ENCODE results near the gene TMPRSS9.

Gene TMPRSS9

GRCh38 chr19:2338055-2338615 lies 21.9 kb upstream of the TMPRSS9 start:
- H3K27me3 ChIP-seq (ENCODE audit: control insufficient read depth, insufficient read depth, low read length) = no peaks in the 10 kb centered on the region
- H3K4me3 ChIP-seq (ENCODE audit: low read depth, low read length) = no peak overlapping the region
- H3K4me1 ChIP-seq (ENCODE audit: control insufficient read depth, insufficient read depth, low read length) = no peaks in the 10 kb centered on the region
- H3K36me3 ChIP-seq (ENCODE audit: control insufficient read depth, insufficient read depth, low read length) = peaks cover 37% of the 10 kb centered on the region
- H3K9ac ChIP-seq (ENCODE audit: low read depth, low read length) = no peak overlapping the region
- no peaks in the 10 kb centered on the region for H3K9me3 ChIP-seq (ENCODE audit: control insufficient read depth, insufficient read depth, low read length)

GRCh38 chr19:2338751-2339643 lies 21.1 kb upstream of the TMPRSS9 start:
- H3K4me1 ChIP-seq (ENCODE audit: control insufficient read depth, insufficient read depth, low read length) = no peaks in the 10 kb centered on the region

GRCh38 chr19:2339644-2340310 lies 20.3 kb upstream of the TMPRSS9 start:
- Histone ChIP-seq H3K4me1 (ENCODE audit: control insufficient read depth, insufficient read depth, low read length) (no peaks in the 10 kb centered on the region), H3K9me3 (ENCODE audit: control insufficient read depth, insufficient read depth, low read length) (no peaks in the 10 kb centered on the region), H3K4me3 (ENCODE audit: low read depth, low read length) (no peak overlapping the region), H3K36me3 (ENCODE audit: control insufficient read depth, insufficient read depth, low read length) (peaks cover 42% of the 10 kb centered on the region), H3K9ac (ENCODE audit: low read depth, low read length) (no peak overlapping the region), H3K27me3 (ENCODE audit: control insufficient read depth, insufficient read depth, low read length) (no peaks in the 10 kb centered on the region)

More at GRCh38 chr19:2338751-2339643, 21.1 kb upstream of the TMPRSS9 start:
- Histone ChIP-seq H3K9ac (ENCODE audit: low read depth, low read length) (no peak overlapping the region), H3K9me3 (ENCODE audit: control insufficient read depth, insufficient read depth, low read length) (no peaks in the 10 kb centered on the region), H3K27me3 (ENCODE audit: control insufficient read depth, insufficient read depth, low read length) (no peaks in the 10 kb centered on the region), H3K4me3 (ENCODE audit: low read depth, low read length) (no peak overlapping the region), H3K36me3 (ENCODE audit: control insufficient read depth, insufficient read depth, low read length) (peaks cover 37% of the 10 kb centered on the region)

- Histone ChIP-seq H3K9me3 (ENCODE audit: control insufficient read depth, insufficient read depth, low read length) (no peaks in the 10 kb centered on the region), H3K9ac (ENCODE audit: low read depth, low read length) (no peak overlapping the region), H3K4me1 (ENCODE audit: control insufficient read depth, insufficient read depth, low read length) (no peaks in the 10 kb centered on the region), H3K27me3 (ENCODE audit: control insufficient read depth, insufficient read depth, low read length) (no peaks in the 10 kb centered on the region), H3K4me3 (ENCODE audit: low read depth, low read length) (no peak overlapping the region), H3K36me3 (ENCODE audit: control insufficient read depth, insufficient read depth, low read length) (peaks cover 47% of the 10 kb centered on the region)
Observed at GRCh38 chr19:2340496-2341243, 19.4 kb upstream of the TMPRSS9 start.

GRCh38 chr19:2341244-2341751 lies 18.8 kb upstream of the TMPRSS9 start:
- Histone ChIP-seq H3K9ac (ENCODE audit: low read depth, low read length) (no peak overlapping the region), H3K4me1 (ENCODE audit: control insufficient read depth, insufficient read depth, low read length) (no peaks in the 10 kb centered on the region), H3K4me3 (ENCODE audit: low read depth, low read length) (no peak overlapping the region), H3K9me3 (ENCODE audit: control insufficient read depth, insufficient read depth, low read length) (no peaks in the 10 kb centered on the region), H3K27me3 (ENCODE audit: control insufficient read depth, insufficient read depth, low read length) (no peaks in the 10 kb centered on the region), H3K36me3 (ENCODE audit: control insufficient read depth, insufficient read depth, low read length) (peaks cover 49% of the 10 kb centered on the region)

- no peak overlapping the region for H3K9ac ChIP-seq (ENCODE audit: low read depth, low read length)
- H3K36me3 ChIP-seq (ENCODE audit: control insufficient read depth, insufficient read depth, low read length) = peaks cover 49% of the 10 kb centered on the region
- H3K4me3 ChIP-seq (ENCODE audit: low read depth, low read length) = no peak overlapping the region
- no peaks in the 10 kb centered on the region for H3K9me3 ChIP-seq (ENCODE audit: control insufficient read depth, insufficient read depth, low read length)
- H3K4me1 ChIP-seq (ENCODE audit: control insufficient read depth, insufficient read depth, low read length) = no peaks in the 10 kb centered on the region
- H3K27me3 ChIP-seq (ENCODE audit: control insufficient read depth, insufficient read depth, low read length) = no peaks in the 10 kb centered on the region
Observed at GRCh38 chr19:2341982-2342381, 18.1 kb upstream of the TMPRSS9 start.

GRCh38 chr19:2342656-2343288 lies 17.3 kb upstream of the TMPRSS9 start:
- Histone ChIP-seq H3K9ac (ENCODE audit: low read depth, low read length) (peak overlapping the region; percentile 24), H3K4me1 (ENCODE audit: control insufficient read depth, insufficient read depth, low read length) (no peaks in the 10 kb centered on the region), H3K9me3 (ENCODE audit: control insufficient read depth, insufficient read depth, low read length) (no peaks in the 10 kb centered on the region), H3K36me3 (ENCODE audit: control insufficient read depth, insufficient read depth, low read length) (peaks cover 49% of the 10 kb centered on the region), H3K27me3 (ENCODE audit: control insufficient read depth, insufficient read depth, low read length) (no peaks in the 10 kb centered on the region), H3K4me3 (ENCODE audit: low read depth, low read length) (no peak overlapping the region)

GRCh38 chr19:2343289-2343982 lies 16.6 kb upstream of the TMPRSS9 start:
- no peaks in the 10 kb centered on the region for H3K4me1 ChIP-seq (ENCODE audit: control insufficient read depth, insufficient read depth, low read length)
- H3K9me3 ChIP-seq (ENCODE audit: control insufficient read depth, insufficient read depth, low read length) = no peaks in the 10 kb centered on the region
- peak overlapping the region; percentile 24 for H3K9ac ChIP-seq (ENCODE audit: low read depth, low read length)
- H3K27me3 ChIP-seq (ENCODE audit: control insufficient read depth, insufficient read depth, low read length) = no peaks in the 10 kb centered on the region
- H3K4me3 ChIP-seq (ENCODE audit: low read depth, low read length) = no peak overlapping the region
- peaks cover 42% of the 10 kb centered on the region for H3K36me3 ChIP-seq (ENCODE audit: control insufficient read depth, insufficient read depth, low read length)

- H3K9ac ChIP-seq (ENCODE audit: low read depth, low read length) = no peak overlapping the region
Observed at GRCh38 chr19:2344381-2344870, 15.6 kb upstream of the TMPRSS9 start.

GRCh38 chr19:2345076-2345475 lies 15.0 kb upstream of the TMPRSS9 start:
- Histone ChIP-seq H3K9ac (ENCODE audit: low read depth, low read length) (no peak overlapping the region), H3K9me3 (ENCODE audit: control insufficient read depth, insufficient read depth, low read length) (no peaks in the 10 kb centered on the region), H3K4me3 (ENCODE audit: low read depth, low read length) (no peak overlapping the region), H3K27me3 (ENCODE audit: control insufficient read depth, insufficient read depth, low read length) (no peaks in the 10 kb centered on the region), H3K4me1 (ENCODE audit: control insufficient read depth, insufficient read depth, low read length) (no peaks in the 10 kb centered on the region), H3K36me3 (ENCODE audit: control insufficient read depth, insufficient read depth, low read length) (peaks cover 32% of the 10 kb centered on the region)

More at GRCh38 chr19:2344381-2344870, 15.6 kb upstream of the TMPRSS9 start:
- H3K4me1 ChIP-seq (ENCODE audit: control insufficient read depth, insufficient read depth, low read length) = no peaks in the 10 kb centered on the region
- peaks cover 37% of the 10 kb centered on the region for H3K36me3 ChIP-seq (ENCODE audit: control insufficient read depth, insufficient read depth, low read length)
- no peaks in the 10 kb centered on the region for H3K27me3 ChIP-seq (ENCODE audit: control insufficient read depth, insufficient read depth, low read length)
- H3K4me3 ChIP-seq (ENCODE audit: low read depth, low read length) = no peak overlapping the region
- no peaks in the 10 kb centered on the region for H3K9me3 ChIP-seq (ENCODE audit: control insufficient read depth, insufficient read depth, low read length)

Data from iPS-15b (cell line).